ENCODE results near the gene KLK15.
A peak's percentile ranks its signal among the peaks of the same experiment; 100 is the strongest.

KLK15 gene

DNA sequence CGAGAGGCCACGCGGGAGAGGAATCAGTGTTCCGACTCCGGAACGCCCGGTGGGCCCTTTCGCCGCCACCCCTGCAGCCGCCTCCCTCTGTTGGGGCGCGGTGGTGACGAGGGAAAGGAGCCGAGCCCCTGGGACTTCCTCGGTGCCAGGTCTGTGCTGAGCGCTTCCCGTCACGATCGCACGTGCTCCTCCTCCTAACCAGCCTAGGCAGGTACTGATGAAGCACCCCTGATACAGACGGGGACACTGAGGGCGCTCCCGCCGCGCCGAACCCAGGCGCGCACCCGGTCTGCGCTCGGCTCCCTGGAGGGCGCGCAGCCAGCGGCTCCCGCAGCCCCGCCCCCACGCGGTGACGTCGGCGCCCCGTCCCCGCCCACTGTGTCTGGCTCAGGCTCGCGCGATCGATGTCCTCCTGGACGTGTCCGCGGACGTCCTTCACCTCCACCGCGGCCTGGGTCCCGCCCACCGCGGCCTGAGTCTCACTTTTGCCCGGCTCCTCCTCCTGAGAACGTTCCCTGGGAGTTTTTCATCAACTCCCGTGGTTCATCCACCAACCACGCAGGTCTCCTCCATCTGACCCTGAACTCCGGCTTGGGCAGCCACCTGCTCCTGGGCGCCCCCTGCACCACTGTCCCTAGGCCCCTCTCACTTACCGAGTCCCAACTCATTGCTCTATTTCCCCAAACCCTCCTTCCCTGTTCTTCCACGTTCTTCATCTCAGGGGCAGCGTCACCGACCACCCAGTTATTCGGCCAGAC is 2.6 kb upstream of the KLK15 start:
- TF ChIP-seq GATA3 (IDR thresholded peaks at IDR 0.05; ENCODE audit: low read depth, low read length) (no peak), GATA2 (IDR thresholded peaks at IDR 0.05; ENCODE audit: low read depth, low read length) (no peak)

DNA sequence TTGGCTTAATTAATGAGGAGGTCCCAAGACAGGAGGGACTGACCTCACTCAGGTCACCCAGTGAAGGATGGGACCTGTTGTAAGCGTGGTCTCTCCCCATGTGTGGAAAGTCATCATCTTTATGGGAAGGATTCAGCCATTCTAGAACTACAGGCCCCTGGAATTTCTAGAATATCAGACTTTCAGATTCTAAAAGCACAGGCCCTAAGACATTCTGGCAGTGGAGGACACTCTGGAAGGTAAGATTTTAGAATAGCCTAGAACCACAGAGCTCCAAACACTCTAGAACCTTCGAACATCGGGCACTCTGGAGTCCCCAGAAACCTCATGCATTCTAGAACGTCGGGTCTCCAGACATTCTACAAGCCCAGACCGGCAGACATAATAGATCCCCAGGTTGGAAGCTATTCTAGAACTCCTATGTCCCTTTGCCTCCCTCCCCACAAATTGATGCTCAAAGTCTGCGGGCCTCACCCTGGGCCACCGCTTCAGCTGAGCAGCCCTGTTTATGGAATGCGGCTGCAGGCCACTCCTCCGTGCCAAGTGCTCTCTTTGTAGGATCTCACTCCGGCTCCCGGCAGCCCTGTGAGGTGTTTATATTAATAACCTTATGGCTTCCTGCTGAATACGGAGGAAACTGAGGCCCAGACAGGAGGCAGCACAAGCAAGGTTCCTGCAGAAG is 1.9 kb upstream of the KLK15 start:
- TF ChIP-seq GATA3 (IDR thresholded peaks at IDR 0.05; ENCODE audit: low read depth, low read length) (no peak), GATA2 (IDR thresholded peaks at IDR 0.05; ENCODE audit: low read depth, low read length) (no peak)

DNA sequence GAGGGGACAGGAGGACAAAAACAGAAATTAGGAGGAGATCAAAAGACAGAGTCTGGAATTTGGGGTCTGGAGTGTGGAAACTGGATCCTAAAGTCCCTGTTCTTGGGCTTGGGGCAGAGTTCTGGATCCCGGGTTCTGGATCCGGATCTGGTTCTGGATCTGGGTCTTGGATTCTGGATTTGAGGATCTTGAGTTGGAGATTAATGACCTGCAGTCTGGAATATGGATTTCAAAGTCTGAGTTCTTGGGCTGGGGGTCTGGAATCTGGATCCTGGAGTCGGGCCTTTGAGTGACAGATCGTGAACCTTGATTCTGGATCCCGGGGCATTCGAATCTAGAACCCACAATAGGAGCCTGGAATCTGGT is 411 bp upstream of the KLK15 start:
- no peak for TF ChIP-seq GATA3 (IDR thresholded peaks at IDR 0.05; ENCODE audit: low read depth, low read length)
- no peak for TF ChIP-seq GATA2 (IDR thresholded peaks at IDR 0.05; ENCODE audit: low read depth, low read length)

DNA sequence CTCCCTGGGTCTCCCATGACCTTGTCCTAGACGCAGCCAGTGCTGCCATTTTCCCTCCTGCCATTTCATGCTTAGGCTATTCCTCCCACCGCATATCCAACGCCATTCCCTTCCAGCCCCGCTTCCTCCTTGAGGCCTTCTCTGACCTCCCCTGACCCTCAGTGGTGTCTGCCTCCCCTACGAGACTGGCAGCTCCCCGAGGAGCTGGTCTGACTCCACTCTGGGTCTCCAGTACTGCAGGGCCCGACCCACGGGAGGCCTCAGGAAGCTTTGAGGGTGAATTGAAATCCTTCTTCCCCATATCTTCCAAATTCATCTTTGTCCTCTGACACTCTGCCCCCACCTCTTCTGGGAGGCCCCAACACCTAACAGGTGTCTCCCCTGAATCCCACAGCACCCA is 708 bp downstream of the KLK15 start:
- TF ChIP-seq GATA3 (IDR thresholded peaks at IDR 0.05; ENCODE audit: low read depth, low read length) (no peak), GATA2 (IDR thresholded peaks at IDR 0.05; ENCODE audit: low read depth, low read length) (no peak)

DNA sequence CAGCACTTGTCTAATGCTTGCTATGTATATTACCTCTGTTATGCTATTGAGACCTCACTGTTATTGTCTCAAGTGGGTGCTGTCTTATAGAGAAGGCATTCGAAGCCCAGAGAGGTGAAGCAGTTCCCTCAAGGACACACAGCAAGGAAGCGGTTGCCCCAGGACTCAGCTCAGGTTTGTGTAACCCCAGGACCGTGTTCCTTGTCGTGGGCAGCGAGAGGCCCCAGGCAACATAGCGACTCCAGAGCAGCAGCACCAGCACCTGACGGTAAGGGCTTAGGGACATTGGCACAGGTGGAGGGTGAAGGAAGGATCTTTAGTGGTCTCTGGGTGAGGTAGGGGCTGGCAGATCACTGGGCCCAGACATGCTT is 2.4 kb downstream of the KLK15 start:
- TF ChIP-seq GATA3 (IDR thresholded peaks at IDR 0.05; ENCODE audit: low read depth, low read length) (no peak), GATA2 (IDR thresholded peaks at IDR 0.05; ENCODE audit: low read depth, low read length) (no peak)

DNA sequence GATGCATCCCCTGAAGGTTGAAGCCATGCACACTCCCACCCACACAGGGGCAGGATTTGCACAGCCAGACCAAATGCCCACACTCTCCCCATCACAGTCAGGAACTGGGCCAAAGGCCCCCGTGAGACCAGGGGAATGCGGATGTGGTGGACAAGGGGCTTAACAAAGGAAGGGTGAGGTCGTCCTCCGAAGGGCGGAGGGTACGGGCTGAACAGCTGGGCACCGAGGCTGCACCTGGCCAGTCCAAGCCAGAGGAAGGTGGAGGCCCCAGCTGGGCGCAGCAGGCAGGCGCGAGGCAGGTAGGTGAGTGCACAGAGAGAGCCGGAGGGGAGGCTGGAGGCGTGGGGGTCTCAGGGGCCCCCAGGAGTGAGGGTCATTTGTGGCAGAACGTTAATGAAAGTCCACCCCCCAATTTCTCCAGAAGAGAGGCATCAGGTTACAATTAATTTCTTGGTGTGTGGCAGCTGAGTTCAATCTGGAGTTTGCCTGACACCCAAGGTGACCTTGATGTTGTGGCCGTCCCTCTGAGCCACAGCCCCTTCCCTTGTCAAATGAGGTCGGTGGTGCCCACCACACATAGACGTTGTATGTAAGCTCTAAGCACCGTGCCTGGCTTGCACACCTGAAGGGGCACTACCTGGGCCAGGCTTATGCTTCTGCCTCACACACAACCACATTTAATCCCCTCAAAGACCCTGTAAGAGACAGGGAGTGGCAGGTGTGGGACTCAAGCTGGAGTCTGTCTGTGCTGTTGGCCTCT is 2.9 kb downstream of the KLK15 start:
- TF ChIP-seq GATA2 (IDR thresholded peaks at IDR 0.05; ENCODE audit: low read depth, low read length) (no peak), GATA3 (IDR thresholded peaks at IDR 0.05; ENCODE audit: low read depth, low read length) (no peak)

DNA sequence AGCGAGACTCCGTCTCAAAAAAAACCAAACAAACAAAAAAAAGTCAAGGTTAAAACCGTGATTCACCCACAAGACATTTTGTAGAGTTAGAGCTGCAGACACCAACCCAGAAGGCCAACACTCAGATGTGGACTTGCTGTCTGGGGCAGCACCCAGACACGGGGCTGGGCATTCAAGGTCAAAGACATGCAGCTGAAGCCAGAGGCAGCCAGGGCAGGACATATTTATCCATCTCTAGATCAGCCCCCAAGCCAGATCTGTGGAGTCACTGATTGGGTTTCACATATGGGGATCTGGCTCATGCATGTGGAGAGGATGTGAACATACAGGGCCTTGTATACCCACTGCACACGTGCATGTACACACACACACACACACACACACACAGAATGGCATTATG is 3.6 kb downstream of the KLK15 start:
- TF ChIP-seq GATA2 (IDR thresholded peaks at IDR 0.05; ENCODE audit: low read depth, low read length) (peak; percentile 76), GATA3 (IDR thresholded peaks at IDR 0.05; ENCODE audit: low read depth, low read length) (no peak; the same call in 1 of the 2 replicates)

DNA sequence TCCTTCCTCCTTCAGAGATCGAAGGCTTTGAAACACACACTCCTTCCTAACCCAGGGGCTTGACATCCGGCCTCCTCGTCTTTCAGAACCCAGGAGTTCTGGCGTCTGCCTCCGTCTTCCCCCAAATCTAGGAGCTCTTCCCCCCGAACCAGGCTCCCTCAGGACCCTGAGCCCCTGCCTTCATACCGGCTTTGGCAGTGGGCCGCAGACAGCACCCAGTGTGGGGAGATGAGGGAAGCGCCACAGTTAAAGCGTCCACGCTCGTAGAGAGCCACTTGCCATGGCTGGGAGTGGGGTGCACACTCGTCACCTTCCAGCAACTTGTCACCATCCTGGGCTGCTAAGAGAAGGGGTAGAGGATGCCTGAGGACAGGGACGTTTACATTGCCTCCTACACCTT is 5.9 kb downstream of the KLK15 start:
- no peak for TF ChIP-seq GATA3 (IDR thresholded peaks at IDR 0.05; ENCODE audit: low read depth, low read length)

DNA sequence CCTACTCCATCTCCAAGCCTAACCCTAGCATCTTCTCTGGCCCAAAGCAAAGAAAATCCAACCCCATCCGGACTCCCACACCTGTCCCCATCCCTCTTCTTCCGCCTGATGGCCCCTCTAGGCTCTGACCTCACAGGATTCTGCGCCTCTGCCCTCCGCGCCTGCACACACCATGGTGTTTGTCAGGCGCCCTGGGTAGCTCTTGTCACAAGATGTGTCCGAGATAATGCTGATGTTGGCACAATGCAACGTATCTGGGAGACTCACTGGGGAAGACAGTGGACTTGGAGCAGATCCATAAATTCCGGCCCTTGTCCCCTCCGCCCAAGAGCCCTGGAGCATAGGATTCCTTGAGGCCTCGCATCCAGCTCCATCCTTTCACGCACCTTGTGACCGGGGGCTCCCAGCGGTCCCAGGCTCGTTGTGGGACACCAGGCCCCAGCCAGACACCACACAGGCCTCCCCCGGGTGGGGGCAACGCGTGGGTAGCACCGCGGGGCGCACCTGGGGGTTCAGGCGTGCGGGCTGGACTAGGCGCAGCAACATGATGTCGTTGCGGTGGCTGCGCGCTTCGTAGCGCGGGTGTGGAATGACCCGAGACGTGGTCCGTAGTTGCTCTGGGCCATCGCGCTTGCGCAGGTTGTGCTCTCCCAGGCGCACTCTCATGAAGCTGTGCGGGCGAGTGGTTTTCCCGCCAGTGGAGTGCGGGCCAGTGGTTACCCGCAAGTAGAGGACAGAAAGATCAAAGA is 6.7 kb downstream of the KLK15 start:
- TF ChIP-seq GATA2 (IDR thresholded peaks at IDR 0.05; ENCODE audit: low read depth, low read length) (no peak), GATA3 (IDR thresholded peaks at IDR 0.05; ENCODE audit: low read depth, low read length) (no peak)

DNA sequence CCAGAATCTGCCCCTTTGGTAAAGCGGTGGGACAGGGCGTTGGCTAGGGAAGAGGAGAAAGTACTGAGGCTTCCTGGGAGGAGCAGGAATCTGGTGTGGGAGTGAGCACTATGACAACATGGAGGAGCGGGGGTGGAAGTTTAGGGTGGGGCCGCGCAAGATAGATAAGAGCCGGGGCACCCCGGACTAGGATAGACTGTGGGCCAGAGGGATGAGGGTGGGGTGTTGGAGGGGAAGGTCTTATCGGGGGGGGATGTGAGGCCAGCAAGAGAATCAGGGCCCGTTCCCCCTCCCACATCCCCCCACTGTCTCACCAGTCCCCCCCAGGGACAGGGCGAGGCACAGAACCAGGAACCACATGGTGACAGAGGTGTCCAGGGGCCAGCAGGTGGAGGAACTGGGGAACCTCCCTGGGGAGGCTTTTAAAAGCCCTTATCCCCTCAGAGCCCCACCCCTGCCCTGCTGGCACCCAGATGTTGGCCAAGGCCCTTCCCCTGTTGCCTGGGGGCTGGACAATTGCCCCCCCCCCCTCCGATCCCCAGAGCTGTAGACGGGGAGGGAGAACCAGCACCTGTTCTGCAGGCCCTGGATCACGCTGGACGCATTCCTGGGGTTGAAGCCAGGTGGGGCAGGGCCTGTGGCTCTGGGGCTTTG is 9.9 kb downstream of the KLK15 start, which contains the start of gene KLK1:
Gene KLK1 (minus strand): TSS at position 399 of the 654 bp plus-strand sequence. CDS start 39 bp downstream, at position 360.
- TF ChIP-seq GATA2 (IDR thresholded peaks at IDR 0.05; ENCODE audit: low read depth, low read length) (no peak), GATA3 (IDR thresholded peaks at IDR 0.05; ENCODE audit: low read depth, low read length) (no peak)

DNA sequence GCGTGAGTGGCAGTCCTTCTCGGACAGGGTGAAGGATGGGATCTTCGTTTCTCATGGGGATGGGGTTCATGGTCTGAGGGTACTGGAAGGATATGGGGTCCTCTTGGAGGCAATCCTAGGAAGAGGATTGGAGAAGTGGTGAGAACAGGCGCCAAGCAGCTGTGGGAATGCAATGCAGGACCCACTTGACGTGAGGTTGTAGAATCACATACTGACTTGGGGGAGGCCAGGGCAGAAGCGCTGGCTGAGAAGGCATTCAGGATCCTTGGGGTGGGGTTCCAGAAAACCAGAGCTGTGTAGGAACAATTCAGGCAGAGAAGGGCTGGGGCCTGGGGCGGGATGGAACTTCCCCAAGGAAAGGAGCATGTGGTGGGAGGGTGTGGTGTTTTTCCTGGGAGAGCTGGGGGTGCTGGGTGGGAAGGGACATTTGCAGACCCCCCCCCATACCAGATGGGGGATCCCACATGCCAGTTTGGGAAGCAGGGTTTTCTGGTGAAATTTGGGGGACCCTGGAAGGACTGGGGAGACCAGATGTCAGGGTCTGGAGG is 10.6 kb downstream of the KLK15 start:
- TF ChIP-seq GATA2 (IDR thresholded peaks at IDR 0.05; ENCODE audit: low read depth, low read length) (no peak), GATA3 (IDR thresholded peaks at IDR 0.05; ENCODE audit: low read depth, low read length) (no peak)

DNA sequence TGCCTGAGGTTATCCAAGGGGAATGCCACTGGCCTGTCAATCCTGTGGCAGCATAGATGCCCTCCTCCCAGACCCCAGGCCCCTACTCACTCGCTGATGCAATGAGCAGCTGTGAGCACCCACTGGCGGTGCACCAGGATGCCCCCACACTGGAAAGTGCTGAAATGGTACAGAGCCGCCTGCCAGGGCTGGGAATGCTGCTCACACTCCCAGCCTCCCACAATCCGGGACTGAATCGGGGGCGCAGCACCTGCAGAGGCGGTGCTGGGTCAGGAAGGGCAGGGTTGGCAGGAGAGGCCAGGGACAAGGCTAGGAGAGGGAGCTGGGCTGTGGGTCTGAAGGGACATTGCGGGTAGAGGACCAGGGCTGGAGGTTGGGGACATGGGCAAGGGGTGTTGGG is 11.8 kb downstream of the KLK15 start:
- TF ChIP-seq GATA3 (IDR thresholded peaks at IDR 0.05; ENCODE audit: low read depth, low read length) (no peak), GATA2 (IDR thresholded peaks at IDR 0.05; ENCODE audit: low read depth, low read length) (no peak)

DNA sequence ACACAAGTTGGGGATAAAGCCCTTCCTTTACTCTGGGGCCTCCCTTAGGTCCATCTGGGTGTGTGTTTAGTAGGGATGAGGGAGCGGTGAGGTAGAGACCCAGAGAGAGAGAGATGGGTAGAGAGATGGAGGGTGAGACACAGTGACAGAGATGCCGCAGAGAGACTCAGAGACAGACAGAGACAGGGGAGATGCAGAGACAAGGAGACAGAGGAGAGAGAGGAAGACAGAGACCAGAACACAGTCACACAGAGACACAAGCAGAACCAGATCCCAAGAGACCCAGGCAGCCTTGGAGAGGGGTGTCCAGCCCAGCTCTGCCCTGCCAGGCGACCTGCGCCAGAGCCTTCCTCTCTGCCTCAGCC is 12.1 kb downstream of the KLK15 start:
- no peak for TF ChIP-seq GATA3 (IDR thresholded peaks at IDR 0.05; ENCODE audit: low read depth, low read length)
- TF ChIP-seq GATA2 (IDR thresholded peaks at IDR 0.05; ENCODE audit: low read depth, low read length), result no peak

Data from SH-SY5Y (cell line).